Measurements from ENCODE around the gene UTP3. TPM values are rescaled to one million over a fixed set of nuclear protein-coding genes. Genes with fewer than 3 reads are reported as not detected.
"Not testable (repeated sequence)": the region's sequence is repeated elsewhere in the genome, so short reads cannot be mapped to it uniquely, and the experiment has no call there.

Gene UTP3, protein sequence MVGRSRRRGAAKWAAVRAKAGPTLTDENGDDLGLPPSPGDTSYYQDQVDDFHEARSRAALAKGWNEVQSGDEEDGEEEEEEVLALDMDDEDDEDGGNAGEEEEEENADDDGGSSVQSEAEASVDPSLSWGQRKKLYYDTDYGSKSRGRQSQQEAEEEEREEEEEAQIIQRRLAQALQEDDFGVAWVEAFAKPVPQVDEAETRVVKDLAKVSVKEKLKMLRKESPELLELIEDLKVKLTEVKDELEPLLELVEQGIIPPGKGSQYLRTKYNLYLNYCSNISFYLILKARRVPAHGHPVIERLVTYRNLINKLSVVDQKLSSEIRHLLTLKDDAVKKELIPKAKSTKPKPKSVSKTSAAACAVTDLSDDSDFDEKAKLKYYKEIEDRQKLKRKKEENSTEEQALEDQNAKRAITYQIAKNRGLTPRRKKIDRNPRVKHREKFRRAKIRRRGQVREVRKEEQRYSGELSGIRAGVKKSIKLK
- polyA plus RNA-seq (2014; cell fraction: cytosol; rRNA removed), result 9.2 and 10.1 TPM in 2 replicates
- 5.3 and 6.9 TPM in 2 replicates for polyA plus RNA-seq (2014; cell fraction: nucleus; rRNA removed)

DNA sequence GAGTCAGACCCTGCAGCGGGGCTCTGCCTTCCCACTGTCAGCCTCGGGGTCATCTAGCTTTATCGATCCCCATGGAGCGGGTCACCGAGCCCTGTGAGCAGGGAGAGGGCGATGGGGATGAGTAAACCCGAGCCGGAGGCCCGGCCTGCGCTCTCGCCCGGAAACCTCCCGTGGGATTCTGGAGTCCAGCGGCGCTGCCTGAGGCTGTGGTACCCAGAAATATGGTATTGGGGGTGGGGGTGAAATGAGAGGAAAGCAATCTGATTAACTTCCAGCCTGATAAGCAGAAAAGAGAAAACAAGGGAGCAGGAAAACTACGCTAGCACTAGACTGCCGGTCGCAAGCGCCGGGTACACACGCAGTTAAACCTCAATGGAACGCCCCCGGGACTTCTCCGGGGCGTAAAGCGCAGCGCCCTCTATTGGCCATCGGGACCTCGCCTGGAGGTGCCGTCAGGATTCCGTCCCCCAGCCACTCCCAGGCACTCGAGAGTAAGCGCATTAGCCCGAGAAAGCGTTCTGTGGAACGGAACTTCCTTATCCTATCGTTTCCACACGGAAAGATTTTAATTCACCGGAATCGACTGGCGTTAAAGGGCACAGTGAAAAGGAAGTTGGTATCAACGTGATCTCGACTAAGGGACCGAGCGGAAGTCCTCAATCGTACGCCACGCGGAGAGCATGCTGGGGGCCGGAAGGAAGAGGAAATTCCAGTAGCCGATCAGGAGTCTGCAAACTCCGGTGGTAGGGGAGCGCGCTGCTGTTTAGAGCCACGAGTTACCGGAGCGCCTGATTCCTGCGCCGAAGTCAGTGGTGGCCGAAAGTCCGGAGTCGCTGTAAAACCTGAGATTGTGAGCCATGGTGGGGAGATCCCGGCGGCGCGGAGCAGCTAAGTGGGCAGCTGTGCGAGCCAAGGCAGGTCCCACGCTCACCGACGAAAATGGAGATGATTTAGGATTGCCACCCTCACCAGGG, at the start of gene UTP3:
UTP3 (plus strand) TSS at position 712 of the 974 bp plus-strand sequence; CDS start at position 858, 146 bp downstream.
- DNase-seq (ENCODE audit: low spot score), result peak; percentile 98

DNA sequence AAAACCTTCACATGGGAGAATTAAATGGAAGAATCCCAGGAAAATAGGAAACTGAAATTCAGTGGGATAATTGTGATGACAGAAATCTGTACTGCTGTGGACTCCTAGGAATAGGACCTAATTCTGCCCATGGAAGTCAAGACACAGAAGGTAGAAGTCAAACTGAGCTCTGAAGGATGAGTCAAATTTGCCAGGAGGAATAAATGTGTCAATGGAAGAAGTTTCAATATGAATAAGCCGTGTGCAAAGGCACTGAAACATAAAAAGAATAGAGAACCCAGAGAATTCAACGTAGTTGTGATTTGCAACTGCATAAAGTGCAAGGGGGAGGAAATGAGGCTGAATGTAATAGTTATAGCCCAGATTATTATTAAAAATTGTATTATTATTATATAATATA, 48.1 kb upstream of the UTP3 start:
- no peak for DNase-seq (ENCODE audit: low spot score)

DNA sequence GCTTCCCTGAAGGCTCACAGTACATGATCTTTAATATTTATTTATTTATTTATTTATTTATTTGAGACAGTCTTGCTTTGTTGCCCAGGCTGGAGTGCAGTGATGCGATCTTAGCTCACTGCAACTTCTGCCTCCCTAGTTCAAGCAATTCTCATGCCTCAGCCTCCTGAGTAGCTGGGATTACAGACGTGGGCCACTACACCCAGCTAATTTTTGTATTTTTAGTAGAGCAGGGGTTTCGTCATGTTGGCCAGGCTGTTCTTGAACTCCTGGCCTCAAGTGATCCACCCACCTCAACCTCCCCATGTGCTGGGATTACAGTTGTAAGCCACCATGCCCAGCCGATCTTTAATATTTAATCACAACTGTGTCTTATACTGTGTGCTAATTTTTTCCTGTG, 37.6 kb upstream of the UTP3 start:
- not testable (repeated sequence) for DNase-seq (ENCODE audit: low spot score)

DNA sequence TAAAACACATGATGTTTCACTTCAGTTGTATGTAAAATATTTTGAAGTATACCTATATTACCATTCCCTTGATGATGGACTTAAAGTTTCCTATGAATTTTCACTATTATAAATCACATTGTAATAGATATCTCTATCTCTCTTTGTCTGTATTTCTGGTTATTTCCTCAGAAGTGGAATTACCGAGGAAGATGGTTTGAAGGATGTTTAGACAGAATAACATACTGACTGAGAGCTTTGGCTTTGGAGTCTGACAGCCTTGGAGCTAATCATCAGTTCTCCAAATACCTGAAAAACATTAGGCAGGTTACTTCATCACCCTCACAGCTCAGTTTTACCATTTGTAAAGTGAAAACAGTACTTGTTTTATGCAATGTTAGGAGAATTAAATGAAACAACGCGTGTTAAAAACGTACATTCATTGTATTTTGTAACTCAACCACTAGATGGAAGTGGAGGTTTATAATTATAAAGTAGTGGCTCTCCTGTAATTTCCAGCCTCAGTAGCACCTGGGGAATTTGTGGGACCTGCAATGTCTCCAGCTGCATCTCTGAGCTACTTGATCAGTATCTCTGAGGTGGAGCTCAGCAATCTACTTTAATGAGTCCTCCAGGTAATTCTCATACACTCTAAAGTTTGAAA, 36.3 kb upstream of the UTP3 start:
- DNase-seq (ENCODE audit: low spot score), result peak; percentile 25

DNA sequence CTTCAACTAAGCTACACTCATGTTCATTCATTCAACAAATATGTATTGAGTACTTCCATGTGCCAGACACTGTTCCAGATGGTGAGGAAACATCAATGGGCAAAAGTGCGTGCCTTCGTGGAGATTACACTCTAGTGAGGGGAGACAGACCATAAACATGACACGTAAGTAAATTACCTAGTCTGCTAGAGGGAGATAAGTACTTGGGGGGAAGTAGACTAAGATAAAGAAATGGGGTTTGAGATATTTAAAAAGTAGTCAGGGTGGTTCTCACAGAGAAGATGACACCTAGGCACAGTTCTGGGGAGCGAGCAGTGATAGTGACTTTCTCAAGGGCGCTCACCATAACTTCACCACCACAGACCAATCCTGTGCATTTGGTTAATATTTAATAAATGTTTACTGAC, 33.7 kb upstream of the UTP3 start:
- no peak for DNase-seq (ENCODE audit: low spot score)

DNA sequence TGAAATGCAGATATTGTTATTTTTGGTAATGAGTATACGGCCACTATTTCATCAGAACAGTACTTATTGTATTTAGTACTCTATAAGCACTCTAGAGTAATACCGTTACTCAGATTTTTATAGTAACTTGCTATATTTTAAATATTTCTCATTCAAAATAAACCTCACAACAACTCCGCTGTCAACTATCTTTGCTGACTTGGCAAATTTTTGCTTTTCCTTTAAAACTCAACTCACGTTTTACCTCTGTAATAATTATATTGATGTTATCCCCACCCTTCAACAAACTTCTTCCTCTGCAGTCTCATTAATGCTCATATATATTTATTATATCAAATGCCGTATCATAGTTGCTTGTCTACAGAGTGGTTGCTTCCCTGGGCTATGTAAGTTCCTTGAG, 31.0 kb upstream of the UTP3 start:
- no peak for DNase-seq (ENCODE audit: low spot score)

DNA sequence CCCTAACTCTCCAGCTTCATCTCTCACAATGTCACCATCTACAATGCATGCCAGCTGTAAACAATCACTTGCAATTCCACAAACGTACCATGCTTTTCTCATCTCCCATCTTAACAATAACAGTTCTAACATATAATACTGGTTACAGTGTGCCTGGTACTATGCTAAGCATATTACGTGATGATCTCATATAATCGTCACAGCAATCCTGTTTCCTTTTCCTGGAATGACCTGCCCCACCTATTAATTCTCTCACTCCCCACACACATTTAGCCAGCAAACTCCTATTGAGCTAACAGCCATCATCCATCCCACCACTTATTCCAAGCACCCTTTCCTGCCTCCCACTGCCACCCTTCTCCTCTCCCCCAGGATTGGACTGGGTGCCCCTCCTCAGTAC, 29.9 kb upstream of the UTP3 start:
- DNase-seq (ENCODE audit: low spot score), result no peak

DNA sequence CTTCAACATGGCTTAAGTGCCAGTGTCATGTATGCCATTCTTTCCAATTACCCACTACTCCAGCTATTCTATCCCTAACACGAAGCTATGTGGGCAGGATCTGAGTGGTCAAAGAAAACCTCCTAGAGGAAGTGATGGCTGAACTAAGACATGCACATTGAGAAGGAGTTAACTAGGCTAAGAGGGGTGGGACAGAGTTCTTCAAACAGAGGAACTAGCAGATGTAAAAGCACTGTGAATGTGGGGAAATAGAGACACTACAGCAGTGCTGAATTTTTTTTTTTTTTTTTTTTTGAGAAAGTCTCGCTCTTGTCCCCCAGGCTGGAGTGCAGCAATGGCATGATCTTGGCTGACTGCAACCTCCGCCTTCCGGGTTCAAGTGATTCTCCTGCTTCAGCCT, 28.2 kb upstream of the UTP3 start:
- no peak for DNase-seq (ENCODE audit: low spot score)

DNA sequence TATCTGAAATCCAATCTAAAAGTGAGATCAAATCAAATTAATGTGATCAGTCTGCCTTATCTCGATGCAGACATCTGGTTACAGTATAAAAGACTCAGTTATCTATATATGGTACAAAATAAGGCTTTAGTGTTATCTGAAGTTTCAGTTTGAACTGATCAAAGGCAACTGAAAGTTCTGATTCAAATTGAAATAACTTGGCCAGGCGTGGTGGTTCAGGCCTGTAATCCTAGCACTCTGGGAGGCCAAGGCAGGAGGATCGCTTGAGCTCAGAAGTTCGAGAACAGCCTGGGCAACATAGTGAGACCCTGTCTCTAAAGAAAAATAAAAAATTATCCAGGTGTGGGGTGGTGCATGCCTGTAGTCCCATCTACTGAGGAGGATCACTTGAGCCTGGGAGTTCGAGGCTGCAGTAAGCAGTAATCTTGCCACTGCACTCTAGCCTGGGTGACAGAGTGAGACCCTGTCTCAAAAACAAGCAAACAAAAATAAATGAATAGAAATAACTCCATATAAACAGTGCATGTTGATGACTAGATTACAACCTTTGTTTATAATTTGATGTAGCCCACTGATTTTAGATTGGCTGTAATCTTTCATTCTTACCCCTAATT, 26.9 kb upstream of the UTP3 start:
- not testable (repeated sequence) for DNase-seq (ENCODE audit: low spot score)

DNA sequence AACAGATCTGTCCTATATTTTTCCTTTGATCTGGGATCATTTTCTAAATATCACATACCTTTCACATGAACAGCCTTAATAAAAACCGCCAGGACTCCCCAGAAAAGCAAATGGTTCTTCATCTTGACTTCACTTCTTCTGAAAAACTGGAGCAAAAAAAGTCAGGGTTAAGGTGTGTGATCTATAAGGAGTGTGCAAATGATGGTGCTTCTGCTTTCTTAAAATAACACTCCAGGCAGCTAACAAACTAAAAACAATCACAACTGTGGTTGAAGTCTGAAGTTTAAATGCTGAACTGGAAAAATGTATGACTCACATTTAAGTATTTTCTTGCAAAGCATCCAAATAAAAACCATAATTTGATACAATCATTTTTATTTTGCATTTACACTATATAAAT, 22.0 kb upstream of the UTP3 start, which contains the start of gene JCHAIN:
JCHAIN (minus strand) TSS at position 140 of the 400 bp plus-strand sequence; CDS start at position 122, 18 bp downstream.
- DNase-seq (ENCODE audit: low spot score), result no peak

DNA sequence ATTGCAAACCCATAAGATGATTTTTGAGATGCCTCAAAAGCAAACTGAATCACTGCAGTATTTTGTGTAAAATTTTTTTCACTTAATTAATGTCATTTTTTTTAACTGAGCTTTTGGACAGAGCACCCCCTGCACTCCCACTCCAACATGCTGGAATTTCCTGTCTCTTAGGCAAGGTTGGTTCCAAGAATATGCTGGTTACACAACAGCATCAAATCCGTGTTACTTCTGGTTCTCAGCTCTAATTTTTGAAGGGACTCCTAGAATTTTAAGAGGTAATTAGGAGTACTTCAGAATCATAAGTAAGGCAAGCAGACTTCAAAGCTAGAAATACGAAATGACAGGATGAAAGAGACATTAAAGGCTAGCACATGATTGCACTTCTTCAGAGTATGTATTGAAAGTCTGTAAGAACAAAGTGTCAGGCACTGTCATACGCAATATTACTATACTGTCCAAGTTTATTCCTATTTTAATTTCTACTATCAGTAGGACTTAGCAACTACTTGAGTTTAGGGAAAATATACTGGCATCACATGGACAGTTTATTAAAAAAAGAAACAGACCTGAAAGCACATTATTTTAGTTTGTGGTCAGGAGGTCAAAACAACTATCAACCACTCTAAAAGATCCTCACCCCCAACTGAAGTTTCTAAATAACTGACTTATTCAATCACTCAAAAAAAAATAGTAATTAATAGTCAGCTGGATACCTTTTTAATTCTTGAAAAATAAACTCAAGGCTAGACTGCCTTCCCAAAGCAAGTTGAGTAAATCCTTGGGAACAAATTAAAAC, 20.4 kb upstream of the UTP3 start:
- no peak for DNase-seq (ENCODE audit: low spot score)

DNA sequence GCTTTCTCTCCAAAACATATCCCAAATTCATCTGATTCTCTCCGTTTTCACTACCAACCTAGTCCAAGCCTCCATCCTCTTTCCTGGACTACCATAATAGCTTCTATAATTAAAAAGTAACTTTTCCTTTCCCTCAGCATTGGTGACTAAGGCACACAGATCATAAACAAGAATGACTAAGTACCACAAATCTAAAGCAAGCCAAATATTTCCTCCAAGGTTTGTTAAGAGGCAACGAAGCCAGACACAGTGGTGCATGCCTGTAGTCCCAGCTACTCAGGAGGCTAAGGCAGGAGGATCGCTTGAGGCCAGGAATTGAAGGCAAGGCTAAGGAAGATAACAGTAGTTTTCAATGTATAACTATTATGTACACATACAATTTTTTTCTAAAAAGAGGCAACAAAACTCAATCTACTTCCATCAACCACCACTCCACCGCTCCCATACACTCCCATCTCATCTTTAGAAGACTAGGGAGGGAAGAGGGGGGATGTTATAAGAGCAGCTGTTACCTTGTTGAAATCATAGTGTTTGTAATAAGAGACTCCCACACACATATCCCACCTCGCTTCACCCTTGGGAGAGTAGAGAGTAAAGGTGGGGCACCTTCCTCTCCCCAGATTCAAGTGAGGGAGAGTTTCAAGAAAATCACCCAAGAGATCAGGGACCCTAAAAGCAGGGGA, 17.9 kb upstream of the UTP3 start:
- no peak for DNase-seq (ENCODE audit: low spot score)

DNA sequence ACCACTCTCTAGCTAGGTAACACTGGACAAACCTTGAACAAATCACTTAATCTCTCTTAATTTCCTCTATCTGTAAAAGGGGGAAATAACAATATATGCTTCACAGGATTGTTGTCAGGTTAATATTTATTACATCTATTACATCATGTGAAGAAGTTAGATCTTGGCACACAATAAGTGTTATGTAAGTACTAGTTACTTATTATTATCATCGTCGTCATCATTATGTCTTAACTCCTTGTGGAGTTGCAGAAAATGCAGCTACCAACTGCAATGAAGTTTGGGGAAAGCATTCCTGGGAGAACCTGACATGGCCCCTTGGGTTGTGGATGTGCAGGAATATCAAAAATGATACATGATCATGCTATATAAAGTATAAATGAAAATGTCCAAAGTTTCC, 17.2 kb upstream of the UTP3 start:
- no peak for DNase-seq (ENCODE audit: low spot score)

DNA sequence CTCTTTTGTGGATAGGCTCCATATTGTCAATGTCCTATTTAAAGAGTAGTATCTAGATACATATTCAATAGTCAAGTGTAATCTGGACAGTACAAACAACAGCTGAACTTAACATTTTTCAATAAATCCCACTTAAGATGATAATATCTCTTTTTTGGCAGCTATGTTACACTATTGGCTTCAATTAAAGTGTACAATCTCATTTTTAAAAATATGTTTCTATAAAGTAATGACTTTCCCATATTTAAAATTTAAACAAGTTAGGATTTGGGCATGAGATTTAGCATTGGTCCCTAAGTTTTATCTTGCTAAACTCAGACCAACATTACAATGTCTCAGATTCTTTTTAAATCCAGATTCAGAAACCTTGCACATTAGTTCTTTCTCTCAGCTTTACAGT, 14.1 kb upstream of the UTP3 start:
- no peak for DNase-seq (ENCODE audit: low spot score)

DNA sequence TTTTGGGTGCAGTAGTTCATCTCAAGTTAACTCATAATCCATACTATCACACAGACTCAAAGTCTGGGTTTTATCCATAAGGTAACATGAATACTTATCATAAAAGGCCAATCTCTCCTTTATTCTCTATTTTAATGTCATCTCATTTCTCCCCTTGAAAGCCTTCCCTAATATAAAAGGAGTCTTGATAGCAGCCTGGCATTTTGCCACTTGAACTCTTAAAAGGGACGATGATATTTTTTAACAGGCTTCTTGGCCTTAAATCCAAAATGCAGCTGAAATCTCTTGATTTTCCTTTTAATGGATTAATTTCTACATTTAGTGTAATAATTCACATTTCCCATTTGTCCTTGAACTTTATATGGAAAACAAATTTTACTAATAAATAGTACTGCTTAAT, 13.6 kb upstream of the UTP3 start:
- DNase-seq (ENCODE audit: low spot score), result no peak

DNA sequence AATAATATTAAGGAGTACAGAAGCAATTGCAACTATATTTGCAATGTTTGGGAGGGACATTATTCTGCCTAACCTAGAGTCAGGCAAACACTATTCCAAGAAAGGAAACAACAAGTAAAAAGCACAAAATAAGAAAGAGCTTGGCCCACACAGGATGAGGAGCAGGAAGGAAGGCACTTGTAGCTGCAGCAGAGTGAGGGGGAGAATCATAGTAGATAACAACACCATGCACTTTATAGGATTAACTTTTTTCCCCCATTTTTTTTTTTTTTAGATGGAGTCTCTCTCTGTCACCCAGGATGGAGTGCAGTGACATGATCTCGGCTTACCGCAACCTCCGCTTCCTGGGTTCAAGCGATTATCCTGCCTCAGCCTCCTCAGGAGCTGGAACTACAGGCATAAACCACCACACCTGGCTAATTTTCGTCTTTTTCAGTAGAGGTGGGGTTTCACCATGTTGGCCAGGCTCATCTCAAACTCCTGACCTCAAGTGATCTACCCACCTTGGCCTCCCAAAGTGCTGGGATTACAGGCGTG, 11.7 kb upstream of the UTP3 start:
- DNase-seq (ENCODE audit: low spot score), result no peak

DNA sequence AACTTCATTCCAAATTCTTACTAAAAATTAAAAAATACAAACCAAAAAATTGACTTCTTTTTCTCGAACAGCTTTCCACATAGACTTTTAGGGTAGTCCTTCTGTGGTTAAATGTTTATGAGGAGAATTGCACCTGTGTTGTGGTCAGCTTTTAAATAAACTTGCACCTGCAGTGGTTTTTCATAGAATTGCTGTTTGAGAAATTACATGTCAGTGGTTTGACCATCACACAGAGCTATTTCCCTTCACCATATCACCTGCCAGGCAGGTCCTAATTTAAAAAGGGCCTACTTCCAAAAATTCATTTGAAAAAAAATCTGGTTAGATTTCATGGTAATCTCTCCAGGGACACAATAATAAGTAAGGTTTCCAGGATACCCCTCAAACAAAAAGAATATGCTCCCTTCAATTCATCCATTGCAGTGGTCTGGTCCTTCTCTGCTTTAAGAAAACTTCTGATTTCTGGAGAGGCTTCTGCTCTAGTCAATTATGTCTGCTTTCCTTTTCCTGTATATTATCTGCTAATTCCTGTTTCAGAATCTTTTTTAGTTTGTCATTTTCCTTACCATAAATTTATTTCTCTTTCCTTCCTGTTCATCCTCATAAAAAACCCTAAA, 9.8 kb upstream of the UTP3 start:
- no peak for DNase-seq (ENCODE audit: low spot score)

DNA sequence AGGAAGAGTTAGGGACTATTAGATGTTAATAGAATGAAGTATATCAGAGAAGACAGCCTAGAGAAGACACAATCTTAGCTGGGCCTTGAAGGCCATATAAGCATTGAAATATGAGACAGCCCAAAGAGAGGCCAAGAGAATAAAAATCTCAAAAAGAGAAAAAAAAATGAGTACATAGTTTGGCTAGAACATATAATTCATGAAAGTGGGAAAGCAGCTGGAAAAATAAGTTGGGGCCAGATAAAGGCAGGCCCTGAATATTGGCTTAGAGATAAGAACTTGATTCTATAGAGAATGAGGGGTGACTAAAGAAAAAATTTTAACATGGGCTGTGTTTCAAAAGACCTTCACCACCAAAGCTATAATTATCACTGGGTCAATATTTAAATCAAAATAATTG, 7.4 kb upstream of the UTP3 start:
- DNase-seq (ENCODE audit: low spot score), result no peak

DNA sequence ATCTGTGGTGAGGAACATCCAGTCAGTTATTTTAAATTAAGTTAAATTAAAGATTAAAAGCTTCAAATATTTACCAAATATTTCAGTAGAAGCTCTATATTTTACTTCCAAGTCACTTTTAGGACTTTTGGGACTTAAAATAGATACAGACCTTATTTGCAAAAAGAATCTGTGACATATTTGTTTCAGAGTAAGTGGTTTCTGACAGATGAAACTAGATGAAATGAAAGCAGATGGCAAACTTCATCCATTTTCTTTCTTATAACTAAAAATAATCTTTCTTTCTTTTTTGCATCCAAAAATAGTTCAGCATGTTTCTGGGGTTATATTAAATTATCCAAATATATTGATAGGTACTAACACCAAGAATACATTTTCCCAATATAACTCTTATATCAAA, 6.6 kb upstream of the UTP3 start:
- DNase-seq (ENCODE audit: low spot score), result no peak

Measured in SK-N-DZ (cell line).